ENCODE measurements around the gene SLC25A34.

Gene SLC25A34

DNA sequence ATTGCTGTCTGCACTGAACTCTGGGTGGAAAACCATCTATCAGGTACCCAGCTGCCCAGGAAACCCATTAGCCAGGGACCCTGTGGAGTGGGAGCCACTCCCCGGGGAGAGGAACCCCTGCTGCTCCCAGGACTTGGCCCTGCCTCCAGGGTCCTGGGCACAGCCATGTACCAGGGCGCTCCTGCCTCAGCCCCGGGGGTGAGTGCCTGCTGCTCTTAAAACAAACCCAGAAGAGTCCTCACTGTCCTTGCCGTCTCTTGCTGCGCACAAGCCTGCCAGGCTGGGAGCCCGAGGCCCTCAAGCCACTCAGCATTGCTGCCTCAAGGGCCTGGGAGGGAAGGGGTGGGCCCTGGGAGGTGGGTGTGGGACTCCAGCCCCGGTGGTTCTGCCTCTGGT lies 3.4 kb upstream of the SLC25A34 start:
- Histone ChIP-seq H3K36me3 (ENCODE audit: control insufficient read depth, insufficient read depth, low read length) (peaks cover 61% of the 10 kb centered on the region), H3K27me3 (replicated peaks; ENCODE audit: control insufficient read depth, insufficient read depth, low read length, poor library complexity, severe bottlenecking) (no peaks in the 10 kb centered on the region), H3K4me1 (ENCODE audit: control insufficient read depth, insufficient read depth, low read length, poor library complexity, severe bottlenecking) (no peaks in the 10 kb centered on the region), H3K9me3 (ENCODE audit: control insufficient read depth, low read length) (no peaks in the 10 kb centered on the region), H3K27ac (ENCODE audit: insufficient read depth, low read length, poor library complexity, severe bottlenecking) (no peak overlapping the region), H3K4me3 (ENCODE audit: insufficient read depth, low read depth, low read length, poor library complexity, severe bottlenecking) (no peak overlapping the region)
- no peak for DNase-seq

GRCh38 chr1:15733218-15733725 lies 2.8 kb upstream of the SLC25A34 start:
- Histone ChIP-seq H3K9me3 (ENCODE audit: control insufficient read depth, low read length) (no peaks in the 10 kb centered on the region), H3K4me3 (ENCODE audit: insufficient read depth, low read depth, low read length, poor library complexity, severe bottlenecking) (no peak overlapping the region), H3K36me3 (ENCODE audit: control insufficient read depth, insufficient read depth, low read length) (peaks cover 55% of the 10 kb centered on the region), H3K27me3 (replicated peaks; ENCODE audit: control insufficient read depth, insufficient read depth, low read length, poor library complexity, severe bottlenecking) (no peaks in the 10 kb centered on the region), H3K4me1 (ENCODE audit: control insufficient read depth, insufficient read depth, low read length, poor library complexity, severe bottlenecking) (no peaks in the 10 kb centered on the region), H3K27ac (ENCODE audit: insufficient read depth, low read length, poor library complexity, severe bottlenecking) (no peak overlapping the region)
- DNase-seq: no peak

- Histone ChIP-seq H3K4me1 (ENCODE audit: control insufficient read depth, insufficient read depth, low read length, poor library complexity, severe bottlenecking) (no peaks in the 10 kb centered on the region), H3K4me3 (ENCODE audit: insufficient read depth, low read depth, low read length, poor library complexity, severe bottlenecking) (no peak overlapping the region), H3K27ac (ENCODE audit: insufficient read depth, low read length, poor library complexity, severe bottlenecking) (no peak overlapping the region), H3K36me3 (ENCODE audit: control insufficient read depth, insufficient read depth, low read length) (peaks cover 52% of the 10 kb centered on the region), H3K27me3 (replicated peaks; ENCODE audit: control insufficient read depth, insufficient read depth, low read length, poor library complexity, severe bottlenecking) (no peaks in the 10 kb centered on the region), H3K9me3 (ENCODE audit: control insufficient read depth, low read length) (no peaks in the 10 kb centered on the region)
- DNase-seq: no peak
These were observed 2.3 kb upstream of the SLC25A34 start for GRCh38 chr1:15733726-15734226.

GRCh38 chr1:15734296-15734695 lies 1.8 kb upstream of the SLC25A34 start:
- DNase-seq: no peak
- Histone ChIP-seq H3K27ac (ENCODE audit: insufficient read depth, low read length, poor library complexity, severe bottlenecking) (no peak overlapping the region), H3K4me3 (ENCODE audit: insufficient read depth, low read depth, low read length, poor library complexity, severe bottlenecking) (no peak overlapping the region), H3K36me3 (ENCODE audit: control insufficient read depth, insufficient read depth, low read length) (peaks cover 48% of the 10 kb centered on the region), H3K27me3 (replicated peaks; ENCODE audit: control insufficient read depth, insufficient read depth, low read length, poor library complexity, severe bottlenecking) (no peaks in the 10 kb centered on the region), H3K4me1 (ENCODE audit: control insufficient read depth, insufficient read depth, low read length, poor library complexity, severe bottlenecking) (no peaks in the 10 kb centered on the region), H3K9me3 (ENCODE audit: control insufficient read depth, low read length) (no peaks in the 10 kb centered on the region)

- Histone ChIP-seq H3K9me3 (ENCODE audit: control insufficient read depth, low read length) (no peaks in the 10 kb centered on the region), H3K27me3 (replicated peaks; ENCODE audit: control insufficient read depth, insufficient read depth, low read length, poor library complexity, severe bottlenecking) (no peaks in the 10 kb centered on the region), H3K27ac (ENCODE audit: insufficient read depth, low read length, poor library complexity, severe bottlenecking) (no peak overlapping the region), H3K36me3 (ENCODE audit: control insufficient read depth, insufficient read depth, low read length) (peaks cover 43% of the 10 kb centered on the region), H3K4me3 (ENCODE audit: insufficient read depth, low read depth, low read length, poor library complexity, severe bottlenecking) (no peak overlapping the region), H3K4me1 (ENCODE audit: control insufficient read depth, insufficient read depth, low read length, poor library complexity, severe bottlenecking) (no peaks in the 10 kb centered on the region)
- no peak for DNase-seq
These were observed 1.2 kb upstream of the SLC25A34 start for GRCh38 chr1:15734901-15735300.

DNA sequence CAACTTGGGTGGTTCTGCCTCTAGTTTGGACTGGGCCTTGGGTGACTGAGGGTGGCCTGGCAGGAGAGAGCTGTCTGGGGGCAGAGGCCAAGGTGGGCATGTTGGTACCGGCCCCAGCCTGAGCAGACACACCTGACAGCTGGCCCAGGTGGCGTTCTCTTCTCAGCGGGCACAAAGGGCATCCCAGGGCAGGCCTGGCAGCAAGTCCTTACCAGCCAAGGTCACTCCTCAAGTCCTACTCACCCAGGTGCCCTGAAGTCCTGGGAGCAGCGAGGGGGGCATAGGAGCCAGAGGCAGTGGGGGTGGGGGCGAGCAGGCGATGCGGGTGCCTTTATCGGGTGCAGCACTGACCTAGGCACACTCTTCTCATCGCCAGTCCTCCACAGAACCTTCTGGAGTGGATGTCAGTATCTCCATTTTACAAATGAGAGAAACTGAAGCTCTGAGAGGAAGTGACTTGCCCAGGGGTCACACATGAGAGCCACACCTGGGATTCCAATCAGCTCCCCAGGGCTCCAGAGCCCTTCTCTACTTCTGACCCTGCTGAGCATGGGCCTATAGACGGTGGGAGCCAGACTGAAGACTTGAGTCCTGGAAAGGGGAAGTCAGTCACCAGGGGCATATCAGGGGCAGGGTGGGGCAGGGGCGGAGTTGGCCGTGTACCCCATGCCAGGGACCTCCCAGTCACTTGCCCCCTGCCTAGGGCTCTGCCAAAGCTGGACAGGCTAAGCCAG lies 587 bp upstream of the SLC25A34 start:
- H3K27ac ChIP-seq (ENCODE audit: insufficient read depth, low read length, poor library complexity, severe bottlenecking): no peak overlapping the region
- no peak for DNase-seq
- H3K9me3 ChIP-seq (ENCODE audit: control insufficient read depth, low read length): no peaks in the 10 kb centered on the region
- H3K27me3 ChIP-seq (replicated peaks; ENCODE audit: control insufficient read depth, insufficient read depth, low read length, poor library complexity, severe bottlenecking): no peaks in the 10 kb centered on the region
- H3K4me1 ChIP-seq (ENCODE audit: control insufficient read depth, insufficient read depth, low read length, poor library complexity, severe bottlenecking): no peaks in the 10 kb centered on the region
- H3K36me3 ChIP-seq (ENCODE audit: control insufficient read depth, insufficient read depth, low read length): peaks cover 40% of the 10 kb centered on the region
- no peak overlapping the region for H3K4me3 ChIP-seq (ENCODE audit: insufficient read depth, low read depth, low read length, poor library complexity, severe bottlenecking)

GRCh38 chr1:15736892-15737261 lies 819 bp downstream of the SLC25A34 start:
- H3K9me3 ChIP-seq (ENCODE audit: control insufficient read depth, low read length): no peaks in the 10 kb centered on the region
- peaks cover 26% of the 10 kb centered on the region for H3K36me3 ChIP-seq (ENCODE audit: control insufficient read depth, insufficient read depth, low read length)
- no peaks in the 10 kb centered on the region for H3K27me3 ChIP-seq (replicated peaks; ENCODE audit: control insufficient read depth, insufficient read depth, low read length, poor library complexity, severe bottlenecking)
- H3K4me3 ChIP-seq (ENCODE audit: insufficient read depth, low read depth, low read length, poor library complexity, severe bottlenecking): no peak overlapping the region
- DNase-seq: no peak
- H3K4me1 ChIP-seq (ENCODE audit: control insufficient read depth, insufficient read depth, low read length, poor library complexity, severe bottlenecking): no peaks in the 10 kb centered on the region
- H3K27ac ChIP-seq (ENCODE audit: insufficient read depth, low read length, poor library complexity, severe bottlenecking): no peak overlapping the region

DNA sequence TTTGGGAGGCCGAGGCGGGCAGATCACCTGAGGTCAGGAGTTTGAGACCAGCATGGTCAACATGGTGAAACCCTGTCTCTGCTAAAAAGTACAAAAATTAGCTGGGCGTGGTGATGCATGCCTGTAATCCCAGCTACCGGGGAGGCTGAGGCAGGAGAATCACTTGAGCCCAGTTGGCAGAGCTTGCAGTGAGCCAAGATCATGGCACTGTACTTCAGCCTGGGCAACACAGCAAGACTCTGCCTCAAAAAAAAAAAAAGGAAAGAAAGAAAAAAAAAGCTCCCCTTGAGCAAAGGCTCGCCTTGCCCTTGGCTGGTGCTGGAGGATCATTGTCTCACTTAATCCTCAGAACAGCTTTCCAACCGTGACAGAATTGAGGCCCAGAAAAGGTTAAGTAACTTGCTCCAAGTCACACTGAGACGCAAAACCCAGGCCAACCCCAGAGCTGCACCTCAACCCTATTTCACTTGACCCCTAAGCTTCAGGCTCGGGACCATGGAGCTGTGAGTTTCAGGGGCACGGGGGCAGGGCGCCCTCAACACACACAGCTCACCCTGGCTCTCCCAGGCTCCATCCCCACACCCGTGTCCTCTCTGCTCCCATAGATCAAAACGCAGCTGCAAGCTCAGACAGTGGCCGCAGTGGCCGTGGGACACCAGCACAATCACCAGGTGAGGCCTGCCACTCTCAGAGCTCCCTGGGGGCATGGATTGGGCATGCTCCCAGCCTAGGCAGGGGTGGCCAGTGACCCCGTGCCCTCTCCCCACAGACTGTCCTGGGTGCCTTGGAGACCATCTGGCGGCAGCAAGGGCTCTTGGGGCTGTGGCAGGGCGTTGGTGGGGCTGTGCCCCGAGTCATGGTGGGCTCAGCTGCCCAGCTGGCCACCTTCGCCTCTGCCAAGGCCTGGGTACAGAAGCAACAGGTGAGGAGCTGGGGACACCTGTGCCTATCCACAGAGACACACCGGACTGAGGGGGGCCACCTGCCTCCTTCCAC lies 1.6 kb downstream of the SLC25A34 start:
- DNase-seq: no peak
- Histone ChIP-seq H3K27ac (ENCODE audit: insufficient read depth, low read length, poor library complexity, severe bottlenecking) (no peak overlapping the region), H3K4me3 (ENCODE audit: insufficient read depth, low read depth, low read length, poor library complexity, severe bottlenecking) (no peak overlapping the region), H3K9me3 (ENCODE audit: control insufficient read depth, low read length) (no peaks in the 10 kb centered on the region), H3K36me3 (ENCODE audit: control insufficient read depth, insufficient read depth, low read length) (peaks cover 19% of the 10 kb centered on the region), H3K4me1 (ENCODE audit: control insufficient read depth, insufficient read depth, low read length, poor library complexity, severe bottlenecking) (no peaks in the 10 kb centered on the region), H3K27me3 (replicated peaks; ENCODE audit: control insufficient read depth, insufficient read depth, low read length, poor library complexity, severe bottlenecking) (no peaks in the 10 kb centered on the region)

DNA sequence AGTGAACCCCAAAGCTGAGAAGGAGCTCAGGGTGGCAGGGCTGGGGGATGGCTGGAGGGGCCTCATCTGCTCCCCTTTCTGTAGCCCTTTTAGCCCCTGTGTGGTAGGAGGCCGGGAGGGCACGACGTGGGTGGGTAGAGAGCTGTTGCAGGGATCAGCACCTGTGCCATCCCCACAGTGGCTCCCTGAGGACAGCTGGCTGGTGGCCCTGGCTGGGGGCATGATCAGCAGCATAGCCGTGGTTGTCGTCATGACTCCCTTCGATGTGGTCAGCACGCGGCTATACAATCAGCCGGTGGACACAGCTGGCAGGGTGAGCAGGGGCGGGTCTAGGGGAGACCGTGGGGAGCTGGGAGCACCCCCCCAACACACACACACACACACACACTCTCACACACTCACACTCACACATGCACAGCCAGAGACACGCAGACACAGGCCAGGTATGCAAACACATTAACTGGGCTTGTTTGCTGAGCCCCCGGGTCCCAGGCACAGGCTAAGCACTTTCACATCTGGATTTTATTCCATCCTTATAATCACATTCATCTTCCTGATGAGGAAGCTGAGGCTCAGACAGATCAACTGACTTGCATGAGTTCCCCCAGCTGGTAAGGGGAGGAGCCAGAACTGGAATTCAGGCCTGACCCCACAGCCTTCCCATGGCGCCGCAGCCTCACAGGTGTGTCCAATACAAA lies 2.5 kb downstream of the SLC25A34 start:
- H3K36me3 ChIP-seq (ENCODE audit: control insufficient read depth, insufficient read depth, low read length): peaks cover 9% of the 10 kb centered on the region
- no peak for DNase-seq
- H3K4me3 ChIP-seq (ENCODE audit: insufficient read depth, low read depth, low read length, poor library complexity, severe bottlenecking): no peak overlapping the region
- no peaks in the 10 kb centered on the region for H3K9me3 ChIP-seq (ENCODE audit: control insufficient read depth, low read length)
- no peaks in the 10 kb centered on the region for H3K27me3 ChIP-seq (replicated peaks; ENCODE audit: control insufficient read depth, insufficient read depth, low read length, poor library complexity, severe bottlenecking)
- no peak overlapping the region for H3K27ac ChIP-seq (ENCODE audit: insufficient read depth, low read length, poor library complexity, severe bottlenecking)
- H3K4me1 ChIP-seq (ENCODE audit: control insufficient read depth, insufficient read depth, low read length, poor library complexity, severe bottlenecking): no peaks in the 10 kb centered on the region

All from effector memory CD4-positive, alpha-beta T cell (primary cell).